Neural progenitor cell (in vitro differentiated cells): Measurements from ENCODE around the gene CDC20B.

ENCODE experiments used
- CTCF ChIP-seq: fragments of 200-600 bp; sonication (generic); IDR thresholded peaks from 2 replicates; pipeline ENCODE4 v1.5.1; 2017; ENCODE audit warnings: antibody characterized with exemption, mild to moderate bottlenecking
- EZH2 ChIP-seq: fragments of 200-600 bp; sonication (generic); IDR thresholded peaks from 2 replicates; pipeline ENCODE4 v1.6.1; 2017; ENCODE audit warnings: antibody characterized with exemption, mild to moderate bottlenecking, moderate library complexity
- EZH2phosphoT487 ChIP-seq: fragments of 200-600 bp; sonication (generic); IDR thresholded peaks from 2 replicates; pipeline ENCODE4 v1.6.1; 2017; ENCODE audit warnings: antibody characterized with exemption

- TF ChIP-seq CTCF (no peak), EZH2 (no peak), EZH2phosphoT487 (no peak)
These were observed 108.5 kb downstream of the CDC20B start for GRCh38 chr5:55064523-55064922.
